ENCODE data around the gene ALPL.

Gene ALPL

GRCh38 chr1:21531241-21531640 lies 22.0 kb downstream of the ALPL start:
- H3K27me3 ChIP-seq (ENCODE audit: insufficient read depth, low read length), result no peaks in the 10 kb centered on the region; the same call in 1 of the 2 replicates
- no peaks in the 10 kb centered on the region for H3K9me2 ChIP-seq (ENCODE audit: low read depth, low read length)
- no peak overlapping the region for H3K9ac ChIP-seq (ENCODE audit: low read length)
- no peaks in the 10 kb centered on the region for H3K9me3 ChIP-seq (ENCODE audit: low read length)
- H3K79me2 ChIP-seq (ENCODE audit: insufficient read depth, low read length), result no peaks in the 10 kb centered on the region
- H3K36me3 ChIP-seq (ENCODE audit: insufficient read depth, low read length), result no peaks in the 10 kb centered on the region
- no peak overlapping the region for H2AFZ ChIP-seq (ENCODE audit: low read length)
- H3K4me1 ChIP-seq (ENCODE audit: insufficient read depth, low read length, severe bottlenecking), result no peaks in the 10 kb centered on the region
- no peak overlapping the region for H3K27ac ChIP-seq (ENCODE audit: low read depth, low read length, poor library complexity, severe bottlenecking)
- no peak for TF ChIP-seq EZH2 (IDR thresholded peaks at IDR 0.05; ENCODE audit: borderline replicate concordance, low read length)
- TF ChIP-seq CTCF (IDR thresholded peaks at IDR 0.05; ENCODE audit: low read length), result no peak
- H3K4me3 ChIP-seq (ENCODE audit: low read depth, low read length, poor library complexity, severe bottlenecking), result no peak overlapping the region
- H4K20me1 ChIP-seq (ENCODE audit: insufficient read depth, low read length), result no peaks in the 10 kb centered on the region
- no peaks in the 10 kb centered on the region for H3F3A ChIP-seq (ENCODE audit: insufficient read depth, low read length)
- H3K4me2 ChIP-seq (ENCODE audit: low read length), result no peak overlapping the region

- Histone ChIP-seq H3K79me2 (ENCODE audit: insufficient read depth, low read length) (no peaks in the 10 kb centered on the region), H3K36me3 (ENCODE audit: insufficient read depth, low read length) (no peaks in the 10 kb centered on the region), H3K27ac (ENCODE audit: low read depth, low read length, poor library complexity, severe bottlenecking) (no peak overlapping the region), H3K9ac (ENCODE audit: low read length) (no peak overlapping the region), H3K4me3 (ENCODE audit: low read depth, low read length, poor library complexity, severe bottlenecking) (no peak overlapping the region), H3K9me2 (ENCODE audit: low read depth, low read length) (no peaks in the 10 kb centered on the region), H3K4me1 (ENCODE audit: insufficient read depth, low read length, severe bottlenecking) (no peaks in the 10 kb centered on the region), H3K4me2 (ENCODE audit: low read length) (no peak overlapping the region), H2AFZ (ENCODE audit: low read length) (no peak overlapping the region), H3F3A (ENCODE audit: insufficient read depth, low read length) (no peaks in the 10 kb centered on the region), H3K9me3 (ENCODE audit: low read length) (no peaks in the 10 kb centered on the region), H3K27me3 (ENCODE audit: insufficient read depth, low read length) (no peaks in the 10 kb centered on the region; the same call in 1 of the 2 replicates), H4K20me1 (ENCODE audit: insufficient read depth, low read length) (no peaks in the 10 kb centered on the region)
- TF ChIP-seq CTCF (IDR thresholded peaks at IDR 0.05; ENCODE audit: low read length) (no peak), EZH2 (IDR thresholded peaks at IDR 0.05; ENCODE audit: borderline replicate concordance, low read length) (no peak)
These were observed 23.3 kb downstream of the ALPL start for GRCh38 chr1:21532496-21532895.

GRCh38 chr1:21532992-21533534 lies 23.8 kb downstream of the ALPL start:
- H3K9ac ChIP-seq (ENCODE audit: low read length), result no peak overlapping the region
- H2AFZ ChIP-seq (ENCODE audit: low read length), result no peak overlapping the region
- TF ChIP-seq CTCF (IDR thresholded peaks at IDR 0.05; ENCODE audit: low read length) (no peak), EZH2 (IDR thresholded peaks at IDR 0.05; ENCODE audit: borderline replicate concordance, low read length) (no peak)
- no peaks in the 10 kb centered on the region for H3K79me2 ChIP-seq (ENCODE audit: insufficient read depth, low read length)
- H3K4me1 ChIP-seq (ENCODE audit: insufficient read depth, low read length, severe bottlenecking), result no peaks in the 10 kb centered on the region
- H3K9me2 ChIP-seq (ENCODE audit: low read depth, low read length), result no peaks in the 10 kb centered on the region
- H3F3A ChIP-seq (ENCODE audit: insufficient read depth, low read length), result no peaks in the 10 kb centered on the region
- no peak overlapping the region for H3K4me2 ChIP-seq (ENCODE audit: low read length)
- H3K27ac ChIP-seq (ENCODE audit: low read depth, low read length, poor library complexity, severe bottlenecking), result no peak overlapping the region
- no peak overlapping the region for H3K4me3 ChIP-seq (ENCODE audit: low read depth, low read length, poor library complexity, severe bottlenecking)
- no peaks in the 10 kb centered on the region for H3K36me3 ChIP-seq (ENCODE audit: insufficient read depth, low read length)
- no peaks in the 10 kb centered on the region for H4K20me1 ChIP-seq (ENCODE audit: insufficient read depth, low read length)
- H3K27me3 ChIP-seq (ENCODE audit: insufficient read depth, low read length), result no peaks in the 10 kb centered on the region
- H3K9me3 ChIP-seq (ENCODE audit: low read length), result no peaks in the 10 kb centered on the region
